ENCODE results near the gene PTGIS. TPM values are rescaled to one million over a fixed set of nuclear protein-coding genes. Genes with fewer than 3 reads are reported as not detected.

PTGIS gene
- total RNA-seq, 6 experiments from 2014 or later, result 9.0 to 30.5 (median 13.7) TPM

GRCh38 chr20:49608752-49609670 lies 41.1 kb upstream of the PTGIS start:
- H3K4me3 ChIP-seq, result peak overlapping the region in 1 of 3 donors; percentile 19
- WGBS (ENCODE audit: insufficient coverage, low coverage, low lambda C conversion rate, missing lambda C conversion rate), result 0% methylated on average over 10 of the region's 17 CpGs
- intact Hi-C loops (cut with DNase I), result loop anchor here (5.0 to 10.0 kb wide), 3 partner anchors 67 to 284 kb away; no protein-coding TSS in a partner anchor
- peak; percentile 74 to 81 (median 78) for ATAC-seq
- peaks cover 0 to 26% (median 7%) of the 10 kb centered on the region in 4 donors for H3K4me1 ChIP-seq
- no peak for TF ChIP-seq POLR2A (IDR thresholded peaks at IDR 0.05)
- TF ChIP-seq CTCF (IDR thresholded peaks at IDR 0.05), result peak; percentile 92 to 99 (median 98)
- no peaks in the 10 kb centered on the region for H3K9me3 ChIP-seq
- H3K27ac ChIP-seq, result no peak overlapping the region
- no peaks in the 10 kb centered on the region for H3K36me3 ChIP-seq
- H3K27me3 ChIP-seq, result no peaks in the 10 kb centered on the region
- peak; percentile 80 to 81 (median 80) for DNase-seq

GRCh38 chr20:49607568-49607967 lies 39.6 kb upstream of the PTGIS start:
- DNase-seq (no peak), ATAC-seq (no peak)
- TF ChIP-seq CTCF (IDR thresholded peaks at IDR 0.05) (no peak), POLR2A (IDR thresholded peaks at IDR 0.05) (no peak)
- 89% methylated on average over 1 of the region's 1 CpG for WGBS (ENCODE audit: insufficient coverage, low coverage, low lambda C conversion rate, missing lambda C conversion rate)
- H3K9me3 ChIP-seq, result no peaks in the 10 kb centered on the region
- no peak overlapping the region for H3K27ac ChIP-seq
- intact Hi-C loops (cut with DNase I), result loop anchor here (5.0 to 10.0 kb wide), 3 partner anchors 65 to 283 kb away; no protein-coding TSS in a partner anchor
- no peaks in the 10 kb centered on the region for H3K36me3 ChIP-seq
- no peak overlapping the region for H3K4me3 ChIP-seq
- peaks cover 0 to 26% (median 8%) of the 10 kb centered on the region in 4 donors for H3K4me1 ChIP-seq
- H3K27me3 ChIP-seq, result no peaks in the 10 kb centered on the region

GRCh38 chr20:49603209-49603627 lies 35.3 kb upstream of the PTGIS start:
- Histone ChIP-seq H3K27ac (no peak overlapping the region), H3K27me3 (no peaks in the 10 kb centered on the region), H3K4me1 (peaks cover 0 to 14% (median 5%) of the 10 kb centered on the region in 4 donors), H3K36me3 (no peaks in the 10 kb centered on the region), H3K4me3 (no peak overlapping the region), H3K9me3 (no peaks in the 10 kb centered on the region)
- TF ChIP-seq POLR2A (IDR thresholded peaks at IDR 0.05) (no peak), CTCF (IDR thresholded peaks at IDR 0.05) (peak in 3 of 4 donors; percentile 21 to 33 (median 25))
- intact Hi-C loops (cut with DNase I), result loop anchor here (10.0 kb wide), 2 partner anchors 268 to 278 kb away; no protein-coding TSS in a partner anchor
- peak; percentile 45 to 68 (median 52) for ATAC-seq
- WGBS (ENCODE audit: insufficient coverage, low coverage, low lambda C conversion rate, missing lambda C conversion rate), result 38% methylated on average over 7 of the region's 11 CpGs
- DNase-seq, result peak in 1 of 3 donors; percentile 66

GRCh38 chr20:49602345-49603208 lies 34.6 kb upstream of the PTGIS start:
- DNase-seq (no peak), ATAC-seq (no peak)
- Histone ChIP-seq H3K4me3 (no peak overlapping the region), H3K27ac (no peak overlapping the region), H3K36me3 (no peaks in the 10 kb centered on the region), H3K9me3 (no peaks in the 10 kb centered on the region), H3K4me1 (peaks cover 0 to 14% (median 5%) of the 10 kb centered on the region in 4 donors), H3K27me3 (no peaks in the 10 kb centered on the region)
- TF ChIP-seq CTCF (IDR thresholded peaks at IDR 0.05), result no peak
- no peak for TF ChIP-seq POLR2A (IDR thresholded peaks at IDR 0.05)
- intact Hi-C loops (cut with DNase I), result loop anchor here (10.0 kb wide), 2 partner anchors 268 to 278 kb away; no protein-coding TSS in a partner anchor
- WGBS (ENCODE audit: insufficient coverage, low coverage, low lambda C conversion rate, missing lambda C conversion rate), result 80% methylated on average over 7 of the region's 9 CpGs

Measured in right lobe of liver (tissue), 6 donors.